HG03135 (cell line): Measurements from ENCODE around the gene CDK5RAP3.
"Not testable (repeated sequence)": the region's sequence is repeated elsewhere in the genome, so short reads cannot be mapped to it uniquely, and the experiment has no call there.

Experiments
- ATAC-seq: cut with Tn5 transposase; IDR thresholded peaks from one replicate; pipeline ENCODE4 v1.9.1; 2021; ENCODE audit warnings: mild to moderate bottlenecking, moderate library complexity; ENCODE audit not compliant: unreplicated experiment

Gene CDK5RAP3

GRCh38 chr17:47973541-47973940 lies 2.6 kb downstream of the CDK5RAP3 start:
- no peak for ATAC-seq

- no peak for ATAC-seq
These were observed 4.4 kb downstream of the CDK5RAP3 start for GRCh38 chr17:47975189-47975822.

- no peak for ATAC-seq
These were observed 4.9 kb downstream of the CDK5RAP3 start for GRCh38 chr17:47975823-47976205.

- no peak for ATAC-seq
These were observed 7.4 kb downstream of the CDK5RAP3 start for GRCh38 chr17:47978324-47978723.

- no peak for ATAC-seq
These were observed 9.6 kb downstream of the CDK5RAP3 start for GRCh38 chr17:47980541-47980940.

- no peak for ATAC-seq
These were observed 10.5 kb downstream of the CDK5RAP3 start for GRCh38 chr17:47981462-47981861.

- ATAC-seq: no peak
These were observed 11.2 kb downstream of the CDK5RAP3 start for GRCh38 chr17:47982091-47982617.

GRCh38 chr17:47982645-47983390 lies 11.9 kb downstream of the CDK5RAP3 start:
- no peak for ATAC-seq

GRCh38 chr17:47983492-47984223 lies 12.7 kb downstream of the CDK5RAP3 start:
- no peak for ATAC-seq

- ATAC-seq: no peak
These were observed 15.6 kb downstream of the CDK5RAP3 start for GRCh38 chr17:47986520-47986919.

- ATAC-seq: no peak
These were observed 16.4 kb downstream of the CDK5RAP3 start for GRCh38 chr17:47987240-47987835.

- ATAC-seq: not testable (repeated sequence)
These were observed 17.5 kb downstream of the CDK5RAP3 start for GRCh38 chr17:47988445-47988844.

GRCh38 chr17:47989159-47989558 lies 18.2 kb downstream of the CDK5RAP3 start:
- ATAC-seq: no peak

- no peak for ATAC-seq
These were observed 18.8 kb downstream of the CDK5RAP3 start for GRCh38 chr17:47989700-47990099.

GRCh38 chr17:47990962-47991731 lies 20.2 kb downstream of the CDK5RAP3 start:
- ATAC-seq: no peak

- no peak for ATAC-seq
These were observed 21.3 kb downstream of the CDK5RAP3 start for GRCh38 chr17:47992216-47992615.

GRCh38 chr17:47993031-47993564 lies 22.2 kb downstream of the CDK5RAP3 start:
- ATAC-seq: no peak

GRCh38 chr17:47993964-47994363 lies 23.1 kb downstream of the CDK5RAP3 start:
- no peak for ATAC-seq

- no peak for ATAC-seq
These were observed 23.8 kb downstream of the CDK5RAP3 start for GRCh38 chr17:47994724-47995123.

GRCh38 chr17:47995241-47995935 lies 24.5 kb downstream of the CDK5RAP3 start:
- ATAC-seq: no peak
